Epidermal melanocyte (primary cell): ENCODE data around the gene MAP4K4.

ENCODE experiments used
- DNase-seq: peaks from one replicate; pipeline ENCODE4 v3.0.0; 2011; ENCODE audit warnings: low spot score; ENCODE audit not compliant: insufficient read length

The MAP4K4 gene

GRCh38 chr2:101692041-101692440 is 5.5 kb upstream of the MAP4K4 start:
- no peak for DNase-seq

DNA sequence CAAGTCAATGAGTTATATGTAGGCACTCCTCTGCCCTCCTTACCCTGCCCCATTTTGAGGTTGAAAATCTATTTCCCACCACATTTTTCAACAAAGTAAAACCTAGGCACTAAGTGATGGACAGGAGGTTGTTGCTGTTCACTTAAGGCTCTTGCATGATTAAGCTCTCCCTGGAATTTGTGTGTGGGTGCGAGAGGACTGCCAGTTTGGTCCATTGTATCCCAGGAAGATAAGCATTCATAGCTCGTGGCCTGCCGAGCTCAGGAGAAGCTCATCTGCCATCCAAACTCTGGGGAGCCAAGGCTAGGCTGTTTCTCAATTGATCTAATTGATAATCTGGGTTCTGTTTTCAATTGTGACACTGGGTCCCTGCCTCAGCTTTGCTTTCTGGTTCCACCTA is 4.7 kb upstream of the MAP4K4 start:
- no peak for DNase-seq

- no peak for DNase-seq
Observed at GRCh38 chr2:101693991-101694588, 3.4 kb upstream of the MAP4K4 start.

- DNase-seq, result no peak
Observed at GRCh38 chr2:101696272-101697123, 1.0 kb upstream of the MAP4K4 start.

GRCh38 chr2:101698014-101698843 is 722 bp downstream of the MAP4K4 start:
- no peak for DNase-seq

- no peak for DNase-seq
Observed at GRCh38 chr2:101698844-101699754, 1.6 kb downstream of the MAP4K4 start.

GRCh38 chr2:101699755-101700461 is 2.4 kb downstream of the MAP4K4 start:
- peak; percentile 67 for DNase-seq

DNA sequence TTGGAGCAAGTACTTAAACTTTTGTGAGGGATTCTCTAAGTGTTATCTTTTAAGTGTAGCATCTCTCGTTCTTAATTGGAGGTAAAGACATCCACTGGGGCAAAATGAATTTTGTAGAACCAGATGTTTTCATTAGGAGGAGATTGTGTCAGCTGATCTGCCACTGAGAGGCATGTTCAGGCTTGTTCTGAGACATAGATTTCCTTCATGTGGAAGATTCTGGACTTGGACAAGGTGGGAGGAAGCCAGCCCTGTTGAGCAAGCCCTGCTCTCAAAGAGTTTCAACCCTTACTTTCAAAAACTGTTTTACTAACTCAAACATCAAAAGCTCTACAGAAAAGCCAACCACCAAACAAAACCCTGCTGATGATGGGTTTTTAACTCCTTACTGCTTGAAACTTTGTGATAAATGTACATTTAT is 6.5 kb downstream of the MAP4K4 start:
- DNase-seq, result peak; percentile 38

- DNase-seq, result no peak
Observed at GRCh38 chr2:101704816-101705578, 7.5 kb downstream of the MAP4K4 start.

GRCh38 chr2:101706121-101706818 is 8.8 kb downstream of the MAP4K4 start:
- DNase-seq, result no peak

DNA sequence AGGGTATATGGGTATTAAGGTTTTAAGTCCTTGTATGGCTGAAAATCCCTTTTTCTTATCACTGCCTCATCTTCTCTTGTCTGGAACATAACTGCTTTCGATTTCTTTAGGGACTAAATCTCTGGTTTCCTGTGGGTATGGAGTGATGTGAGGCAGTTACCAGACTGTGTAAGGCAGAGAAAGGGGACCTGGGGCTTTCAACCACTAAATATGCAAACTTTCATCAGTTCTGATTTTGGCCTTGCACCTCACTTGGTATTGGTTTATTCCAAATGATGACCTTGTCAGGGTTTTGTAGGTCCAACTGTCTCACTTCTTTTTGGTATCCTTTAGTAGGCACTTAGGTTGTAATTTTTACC is 9.3 kb downstream of the MAP4K4 start:
- DNase-seq, result no peak

DNA sequence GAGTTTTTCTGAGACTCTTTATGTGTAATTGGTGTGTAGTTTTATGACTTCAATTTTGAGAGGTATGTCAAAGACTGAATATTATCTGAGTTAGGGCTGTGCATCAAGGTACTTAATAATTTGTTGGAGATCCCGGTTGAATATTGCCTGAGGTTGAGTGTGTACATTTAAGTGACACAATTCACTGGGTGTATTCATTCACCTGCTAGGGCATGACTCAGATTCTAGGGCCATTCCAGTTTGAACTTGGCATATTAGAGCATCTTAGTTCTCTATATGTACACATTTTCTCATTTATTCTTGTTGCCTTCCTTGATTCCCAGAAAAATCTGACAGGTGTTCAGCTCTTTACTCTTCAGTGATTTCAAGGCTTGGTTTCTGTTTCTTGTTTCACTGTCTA is 12.5 kb downstream of the MAP4K4 start:
- DNase-seq, result no peak

DNA sequence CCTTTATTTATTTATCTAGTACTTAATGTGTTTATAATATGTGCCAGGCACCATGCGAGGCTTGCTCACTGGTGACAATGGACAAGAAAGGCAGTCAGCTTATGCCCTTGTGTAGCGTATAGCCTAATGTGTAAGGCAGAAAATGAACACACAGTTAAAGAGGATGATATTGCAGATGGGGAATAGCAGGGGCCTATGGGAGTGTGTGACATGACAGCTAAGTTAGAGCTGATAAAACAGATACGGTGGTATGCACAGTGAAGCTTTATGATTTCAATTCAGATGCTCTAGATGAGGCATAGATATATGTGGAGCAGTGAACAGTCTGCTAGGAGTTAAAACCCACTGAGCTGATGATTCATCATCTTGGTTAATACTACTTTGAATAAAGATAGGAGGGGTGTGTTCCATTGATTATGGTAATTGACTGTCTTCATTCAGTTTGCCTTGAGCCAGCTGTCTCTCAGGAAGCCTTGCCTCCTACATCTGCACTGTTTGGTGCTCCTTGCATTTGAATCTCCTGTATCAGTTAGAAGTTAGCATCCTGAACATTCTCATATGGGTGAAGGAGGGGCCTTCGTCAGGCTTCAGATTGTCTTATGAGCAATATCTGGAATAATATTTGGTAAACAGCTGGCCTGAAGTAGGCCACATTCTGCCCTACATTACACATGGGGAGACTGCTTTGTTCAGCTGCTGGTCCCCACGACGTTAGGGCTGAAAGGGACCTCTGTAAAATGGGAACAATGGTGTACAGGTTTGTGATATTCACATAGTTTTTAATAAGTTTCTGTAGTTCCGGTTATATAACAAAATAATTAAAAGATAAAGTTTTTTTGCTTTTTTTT is 13.2 kb downstream of the MAP4K4 start:
- DNase-seq, result no peak

GRCh38 chr2:101714118-101714517 is 16.6 kb downstream of the MAP4K4 start:
- DNase-seq, result no peak

DNA sequence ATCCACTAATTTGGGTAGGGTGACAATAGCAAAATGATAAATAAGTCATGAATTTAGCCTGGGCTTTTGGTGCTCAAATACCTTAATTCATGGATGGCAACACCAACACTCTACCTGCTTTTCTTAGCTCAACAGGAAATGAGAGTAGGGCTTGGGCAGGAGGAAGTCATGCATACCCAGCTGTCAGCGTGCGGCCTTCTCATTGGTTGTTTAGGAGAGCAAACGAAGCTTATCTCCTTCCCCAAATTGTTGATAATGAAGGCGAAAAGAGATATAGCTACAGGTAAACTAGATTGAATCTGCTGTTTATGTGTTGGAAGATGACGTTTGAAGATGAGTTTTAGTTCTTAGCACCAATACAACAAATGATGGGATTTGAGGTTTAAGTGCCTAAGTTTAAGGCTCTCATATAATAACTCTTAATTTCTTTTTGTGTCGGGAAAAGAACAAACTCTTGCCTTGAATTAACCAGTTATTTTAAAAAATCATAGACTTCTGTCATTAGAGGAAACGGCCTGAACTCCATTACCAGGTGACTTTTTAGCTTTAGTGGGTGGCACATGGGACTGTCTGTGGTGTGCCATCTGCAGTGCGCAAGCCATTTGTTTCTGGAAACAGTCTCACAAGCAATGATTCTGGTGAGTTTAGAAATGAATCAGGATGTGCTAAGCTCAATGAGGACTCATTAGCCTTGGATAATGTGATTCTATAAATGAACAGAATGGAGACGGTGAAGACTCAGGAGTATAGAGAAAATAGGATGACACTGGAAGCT is 19.8 kb downstream of the MAP4K4 start:
- DNase-seq, result no peak

GRCh38 chr2:101718479-101718878 is 21.0 kb downstream of the MAP4K4 start:
- DNase-seq, result no peak

DNA sequence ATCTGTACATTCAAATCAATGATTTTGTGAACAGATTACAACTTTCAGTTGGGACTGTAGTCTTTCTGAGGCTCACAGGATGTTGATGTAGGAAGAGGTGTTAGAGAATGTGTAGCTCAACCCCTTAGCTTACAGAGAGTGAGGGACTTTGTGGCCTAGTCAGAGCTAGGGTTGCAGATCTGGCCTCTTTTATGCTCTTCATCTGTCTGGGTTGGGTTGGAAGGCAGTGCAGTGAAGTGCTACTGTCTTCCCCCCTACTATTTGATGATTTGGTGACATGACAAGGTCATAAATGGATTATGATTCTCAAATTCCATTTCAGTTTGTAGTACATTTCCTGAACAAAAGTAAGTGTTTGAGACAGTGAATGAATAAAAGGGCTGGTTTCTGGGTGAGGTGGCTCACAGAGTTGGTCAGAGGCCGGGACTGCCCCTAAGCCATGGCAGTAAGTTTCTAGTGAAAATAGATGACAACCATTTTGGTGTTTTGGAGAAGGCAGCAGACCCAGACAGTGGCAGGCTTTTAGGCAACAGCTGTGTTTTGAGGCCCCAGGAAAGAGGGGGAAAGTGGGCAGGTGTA is 21.6 kb downstream of the MAP4K4 start:
- no peak for DNase-seq
